Spleen (tissue), 11 donors: Measurements from ENCODE around the gene OR4K1. TPM values are rescaled to one million over a fixed set of nuclear protein-coding genes. Genes with fewer than 3 reads are reported as not detected.
"Not testable (repeated sequence)": the region's sequence is repeated elsewhere in the genome, so short reads cannot be mapped to it uniquely, and the experiment has no call there.

Experiments
- DNase-seq: peaks from one replicate; pipeline ENCODE4 v3.0.0-alpha.2; 2020
- H3K27ac ChIP-seq, 8 donors: fragments of 200-600 bp; sonication (generic) in 7 of 8; 1 replicate in 4 of 8; 2 replicates in 4 of 8; pipeline versions ENCODE4 v1.5.0 to v1.8.0; 2016 to 2021; ENCODE audit warnings: inconsistent platforms in 4 of 8, mild to moderate bottlenecking in 4 of 8, moderate library complexity in 1 of 8
- H3K27me3 ChIP-seq, 7 donors: fragments of 200-600 bp; sonication (generic) in 6 of 7; replicated peaks in 1 of 7; 1 replicate in 4 of 7; 2 replicates in 3 of 7; pipeline versions ENCODE4 v1.5.0 to v1.8.0; 2016 to 2021; ENCODE audit warnings: inconsistent platforms in 3 of 7, mild to moderate bottlenecking in 1 of 7
- H3K36me3 ChIP-seq, 6 donors: fragments of 200-600 bp; sonication (generic) in 5 of 6; 1 replicate in 4 of 6; 2 replicates in 2 of 6; pipeline versions ENCODE4 v1.5.0 to v1.8.0; 2016 to 2021; ENCODE audit warnings: inconsistent platforms in 2 of 6
- H3K4me1 ChIP-seq, 6 donors: fragments of 200-600 bp; sonication (generic) in 5 of 6; 1 replicate in 3 of 6; 2 replicates in 3 of 6; pipeline versions ENCODE4 v1.5.0 to v1.8.0; 2016 to 2021; ENCODE audit warnings: inconsistent platforms in 3 of 6
- H3K4me3 ChIP-seq, 8 donors: fragments of 200-600 bp; sonication (generic) in 7 of 8; 1 replicate in 4 of 8; 2 replicates in 4 of 8; pipeline versions ENCODE4 v1.5.0 to v1.8.0; 2016 to 2021; ENCODE audit warnings: inconsistent platforms in 4 of 8, mild to moderate bottlenecking in 4 of 8, moderate library complexity in 2 of 8
- H3K9me3 ChIP-seq, 8 donors: fragments of 200-600 bp; sonication (generic) in 7 of 8; 1 replicate in 4 of 8; 2 replicates in 4 of 8; pipeline versions ENCODE4 v1.5.0 to v1.8.0; 2016 to 2021; ENCODE audit warnings: inconsistent platforms in 4 of 8
- POLR2A ChIP-seq, 3 donors: fragments of 450-650 bp; IDR thresholded peaks; one replicate each; pipeline ENCODE4 v1.5.1; 2017; ENCODE audit warnings: antibody characterized with exemption in 3 of 3, mild to moderate bottlenecking in 1 of 3
- POLR2AphosphoS5 ChIP-seq, 3 donors: sonication (generic); formaldehyde crosslinking; IDR thresholded peaks; one replicate each; pipeline ENCODE4 v1.5.1; 2017; ENCODE audit warnings: antibody characterized with exemption in 3 of 3
- WGBS, 5 donors: extraction: QIAGEN DNeasy Blood & Tissue Kit in 3 of 5; methylation state at CpG; one replicate each; pipeline versions ENCODE4 v1.1.5 to v1.1.7; 2013 to 2018; 5-methylcytosine and 5-hydroxymethylcytosine counted together
- intact Hi-C: fragments of 100-400 bp; cut with DNase I; formaldehyde crosslinking; loops from one replicate; pipeline ENCODE4 v1.15.0; 2023; ENCODE audit warnings: low total_unique reads
- polyA plus RNA-seq, 3 donors: library from polyadenylated mRNA; stranded (reverse); fragments of 200-250 nt; gene quantifications; one replicate each; pipeline ENCODE4 v1.2.1, GENCODE V29; 2013
- total RNA-seq, 7 donors: library from RNA; depleted of rRNA in 3 of 7; stranded (reverse); fragments of >200 nt in 3 of 7; fragmentation: NEBNext Ultra II Directional in 4 of 7; extraction: Animal tissue kit (Norgen Biotek cat#: 25700) in 4 of 7; gene quantifications; one replicate each; pipeline versions ENCODE4 v1.1.0 to v1.2.1, GENCODE V29; 2016 to 2021
- TF ChIP-seq, protein P1 (sequence below), 11 experiments: fragments of 200-600 bp in 7 of 11; fragments of 450-650 bp in 4 of 11; sonication (generic) in 4 of 11; IDR thresholded peaks in 8 of 11; conservative IDR thresholded peaks in 3 of 11; 1 replicate in 7 of 11; 2 replicates in 4 of 11; pipeline versions ENCODE4 v1.4.0 to v1.8.0; 2016 to 2021; ENCODE audit warnings: antibody characterized with exemption in 11 of 11, inconsistent platforms in 4 of 11, mild to moderate bottlenecking in 1 of 11
- donor health status: healthy with polysubstance abuse.
- donor health status: DM: no; HTN: no; CAD: no; lungs with moderate emphysema.
- donor health status: DM: no; HTN: no; CAD: no.
- donor health status: Bipolar disorder and iron deficiency.
- donor health status: healthy.
- donor health status: DM: no; HTN: no; CAD: no.
- donor health status: DM: yes; HTN: yes; CAD: no.

OR4K1 gene
- total and polyA plus RNA-seq, 10 donors = not detected

DNA sequence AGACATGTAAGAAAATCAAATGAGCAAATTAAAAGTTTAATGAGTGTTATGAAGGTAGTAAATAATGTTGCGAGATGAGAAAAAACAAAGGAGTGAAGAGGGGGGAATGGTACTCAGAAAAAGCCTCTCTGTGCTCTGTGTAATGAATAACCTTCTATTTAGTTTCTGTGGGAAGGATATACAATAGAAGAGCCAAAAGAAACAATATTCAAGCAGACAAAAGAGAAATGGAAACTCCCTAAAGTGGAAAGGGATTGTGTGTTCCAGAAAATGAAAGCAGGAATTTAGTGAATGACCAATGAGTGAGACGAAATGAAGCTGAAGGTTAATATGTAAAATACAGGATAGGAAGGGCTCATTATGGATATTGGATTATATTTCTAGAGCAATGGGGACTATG, 18.5 kb downstream of the OR4K1 start:
- intact Hi-C loops = no loop called here
- no peak for TF ChIP-seq POLR2A (IDR thresholded peaks at IDR 0.05)
- TF ChIP-seq POLR2AphosphoS5 (IDR thresholded peaks at IDR 0.05) = no peak
- TF ChIP-seq, protein P1, sequence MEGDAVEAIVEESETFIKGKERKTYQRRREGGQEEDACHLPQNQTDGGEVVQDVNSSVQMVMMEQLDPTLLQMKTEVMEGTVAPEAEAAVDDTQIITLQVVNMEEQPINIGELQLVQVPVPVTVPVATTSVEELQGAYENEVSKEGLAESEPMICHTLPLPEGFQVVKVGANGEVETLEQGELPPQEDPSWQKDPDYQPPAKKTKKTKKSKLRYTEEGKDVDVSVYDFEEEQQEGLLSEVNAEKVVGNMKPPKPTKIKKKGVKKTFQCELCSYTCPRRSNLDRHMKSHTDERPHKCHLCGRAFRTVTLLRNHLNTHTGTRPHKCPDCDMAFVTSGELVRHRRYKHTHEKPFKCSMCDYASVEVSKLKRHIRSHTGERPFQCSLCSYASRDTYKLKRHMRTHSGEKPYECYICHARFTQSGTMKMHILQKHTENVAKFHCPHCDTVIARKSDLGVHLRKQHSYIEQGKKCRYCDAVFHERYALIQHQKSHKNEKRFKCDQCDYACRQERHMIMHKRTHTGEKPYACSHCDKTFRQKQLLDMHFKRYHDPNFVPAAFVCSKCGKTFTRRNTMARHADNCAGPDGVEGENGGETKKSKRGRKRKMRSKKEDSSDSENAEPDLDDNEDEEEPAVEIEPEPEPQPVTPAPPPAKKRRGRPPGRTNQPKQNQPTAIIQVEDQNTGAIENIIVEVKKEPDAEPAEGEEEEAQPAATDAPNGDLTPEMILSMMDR (IDR thresholded peaks at IDR 0.05 in 8 of 11, conservative IDR thresholded peaks at IDR 0.05 in 3 of 11) = no peak
- H3K9me3 ChIP-seq = no peaks in the 10 kb centered on the region
- no peak overlapping the region for H3K27ac ChIP-seq
- no peaks in the 10 kb centered on the region for H3K36me3 ChIP-seq
- no peak for DNase-seq
- no peaks in the 10 kb centered on the region for H3K4me1 ChIP-seq
- H3K4me3 ChIP-seq = no peak overlapping the region
- WGBS, 5 donors = 73 to 86% (median 75%) methylated on average over 2 of the region's 2 CpGs
- no peaks in the 10 kb centered on the region for H3K27me3 ChIP-seq

DNA sequence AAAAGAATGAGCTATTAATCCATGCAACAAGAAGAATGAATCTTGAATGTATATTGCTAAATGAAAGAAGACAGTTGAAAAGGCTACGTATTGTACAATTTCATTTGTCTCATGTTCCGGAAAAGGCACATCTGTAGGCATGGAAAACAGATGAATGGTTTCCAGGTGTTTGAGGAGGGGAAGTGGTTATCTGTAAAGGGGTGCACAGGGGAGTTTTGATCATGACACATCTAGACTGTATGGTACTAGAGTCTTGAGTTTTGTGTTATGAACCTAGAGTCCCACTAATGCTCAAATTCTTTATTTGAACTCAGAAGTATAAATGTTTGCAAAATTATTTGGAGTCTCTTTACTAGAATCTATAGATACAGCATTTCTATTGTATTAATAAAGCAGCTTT, 39.0 kb downstream of the OR4K1 start:
- H3K4me3 ChIP-seq, H3K9me3 ChIP-seq, H3K4me1 ChIP-seq, H3K27me3 ChIP-seq, H3K27ac ChIP-seq, H3K36me3 ChIP-seq, intact Hi-C loops, DNase-seq: not testable (repeated sequence)
- 46 to 77% (median 70%) methylated on average over 2 of the region's 2 CpGs for WGBS, 5 donors

DNA sequence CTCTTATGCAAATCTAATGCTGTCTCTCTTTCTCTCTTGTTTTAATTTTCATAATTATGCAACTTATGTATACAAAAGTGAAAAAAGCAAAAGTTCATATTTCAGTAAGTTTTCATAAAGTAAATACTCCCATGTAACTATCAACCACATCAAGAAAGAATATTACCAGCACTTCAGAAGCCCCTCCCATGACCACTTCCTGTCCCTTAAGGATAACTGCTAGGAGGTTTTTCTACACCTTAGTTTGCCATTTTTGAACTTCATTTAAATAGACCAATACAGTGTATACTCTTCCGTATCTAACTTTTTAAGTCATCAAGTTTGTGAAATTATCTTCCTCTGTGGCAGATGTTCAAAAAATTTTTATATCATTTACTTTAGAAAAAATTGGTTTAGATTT, 44.1 kb downstream of the OR4K1 start:
- Histone ChIP-seq H3K4me1 (no peaks in the 10 kb centered on the region), H3K36me3 (no peaks in the 10 kb centered on the region), H3K9me3 (no peaks in the 10 kb centered on the region), H3K4me3 (no peak overlapping the region), H3K27me3 (no peaks in the 10 kb centered on the region), H3K27ac (no peak overlapping the region)
- TF ChIP-seq, protein P1 (IDR thresholded peaks at IDR 0.05 in 8 of 11, conservative IDR thresholded peaks at IDR 0.05 in 3 of 11) = no peak
- TF ChIP-seq POLR2AphosphoS5 (IDR thresholded peaks at IDR 0.05) = no peak
- TF ChIP-seq POLR2A (IDR thresholded peaks at IDR 0.05) = no peak
- WGBS, 5 donors = 54 to 73% (median 64%) methylated on average over 1 of the region's 1 CpG
- intact Hi-C loops = no loop called here
- DNase-seq = no peak

DNA sequence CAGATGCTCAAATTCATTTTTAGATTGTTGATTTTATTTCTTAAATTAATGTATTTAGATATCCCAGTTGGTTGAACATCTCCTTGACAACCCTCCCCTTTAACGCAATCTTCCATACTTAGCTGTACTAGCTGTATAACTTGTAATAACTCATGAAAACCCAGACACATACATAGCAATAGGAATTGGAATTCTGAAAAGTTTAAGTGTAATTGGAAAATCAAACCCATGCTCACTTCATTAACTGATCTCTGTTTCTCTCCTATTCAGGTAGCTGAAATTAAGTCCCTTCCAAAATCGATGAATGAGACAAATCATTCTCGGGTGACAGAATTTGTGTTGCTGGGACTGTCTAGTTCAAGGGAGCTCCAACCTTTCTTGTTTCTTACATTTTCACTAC, 44.6 kb downstream of the OR4K1 start, which contains the start of gene OR4K15:
TSS of gene OR4K15 (plus strand) at position 301 of the 400 bp plus-strand sequence. CDS start at position 301, 0 bp downstream.
- 95 to 98% (median 95%) methylated on average over 3 of the region's 3 CpGs for WGBS, 5 donors
- no peaks in the 10 kb centered on the region for H3K27me3 ChIP-seq
- intact Hi-C loops = no loop called here

More for the DNA sequence above, 44.6 kb downstream of the OR4K1 start, which contains the start of gene OR4K15:
- Histone ChIP-seq H3K9me3 (no peaks in the 10 kb centered on the region), H3K4me1 (no peaks in the 10 kb centered on the region), H3K27ac (no peak within 1 kb of the TSS), H3K36me3 (no peaks in the 10 kb centered on the region), H3K4me3 (no peak within 1 kb of the TSS)
- DNase-seq = no peak
- TF ChIP-seq POLR2AphosphoS5 (IDR thresholded peaks at IDR 0.05) = no peak
- TF ChIP-seq, protein P1 (IDR thresholded peaks at IDR 0.05 in 8 of 11, conservative IDR thresholded peaks at IDR 0.05 in 3 of 11) = no peak
- no peak for TF ChIP-seq POLR2A (IDR thresholded peaks at IDR 0.05)

Other genes starting within 250 kb of the OR4K1 start
- not detected for gene OR11H2, start 217.0 kb upstream of the OR4K1 start, total RNA-seq
- not detected for gene OR11H2, start 217.0 kb upstream of the OR4K1 start, polyA plus RNA-seq
- not detected for gene OR4Q3, start 187.3 kb upstream of the OR4K1 start, total RNA-seq
- gene OR4Q3, start 187.3 kb upstream of the OR4K1 start, polyA plus RNA-seq = not detected
- gene OR4M1, start 157.4 kb upstream of the OR4K1 start, total RNA-seq = not detected
- gene OR4M1, start 157.4 kb upstream of the OR4K1 start, polyA plus RNA-seq = not detected
- not detected for gene OR4N2, start 127.1 kb upstream of the OR4K1 start, total RNA-seq
- gene OR4N2, start 127.1 kb upstream of the OR4K1 start, polyA plus RNA-seq = not detected
- gene OR4K2, start 55.8 kb upstream of the OR4K1 start, total RNA-seq = not detected
- gene OR4K2, start 55.8 kb upstream of the OR4K1 start, polyA plus RNA-seq = not detected
- gene OR4K5, start 10.3 kb upstream of the OR4K1 start, total RNA-seq = not detected
- gene OR4K5, start 10.3 kb upstream of the OR4K1 start, polyA plus RNA-seq = not detected
- not detected for gene OR4K15, start 44.7 kb downstream of the OR4K1 start, total RNA-seq
- not detected for gene OR4K15, start 44.7 kb downstream of the OR4K1 start, polyA plus RNA-seq
- not detected for gene OR4Q2, start 71.2 kb downstream of the OR4K1 start, total RNA-seq
- not detected for gene OR4Q2, start 71.2 kb downstream of the OR4K1 start, polyA plus RNA-seq
- gene OR4K14, start 88.4 kb downstream of the OR4K1 start, total RNA-seq = not detected
- not detected for gene OR4K14, start 88.4 kb downstream of the OR4K1 start, polyA plus RNA-seq
- gene OR4K13, start 105.1 kb downstream of the OR4K1 start, total RNA-seq = not detected
- gene OR4K13, start 105.1 kb downstream of the OR4K1 start, polyA plus RNA-seq = not detected
- not detected for gene OR4L1, start 129.1 kb downstream of the OR4K1 start, total RNA-seq
- not detected for gene OR4L1, start 129.1 kb downstream of the OR4K1 start, polyA plus RNA-seq
- not detected for gene OR4K17, start 179.8 kb downstream of the OR4K1 start, total RNA-seq
- not detected for gene OR4K17, start 179.8 kb downstream of the OR4K1 start, polyA plus RNA-seq
- not detected for gene OR4N5, start 207.9 kb downstream of the OR4K1 start, total RNA-seq
- gene OR4N5, start 207.9 kb downstream of the OR4K1 start, polyA plus RNA-seq = not detected